ENCODE measurements around the gene CCDC169.

Gene CCDC169

GRCh38 chr13:36210738-36211137 lies 86.9 kb downstream of the CCDC169 start:
- H3F3A ChIP-seq (ENCODE audit: insufficient read depth, low read length), result no peaks in the 10 kb centered on the region
- H3K27ac ChIP-seq (ENCODE audit: low read depth, low read length, poor library complexity, severe bottlenecking), result no peak overlapping the region
- no peak overlapping the region for H3K4me3 ChIP-seq (ENCODE audit: low read depth, low read length, poor library complexity, severe bottlenecking)
- H4K20me1 ChIP-seq (ENCODE audit: insufficient read depth, low read length), result no peaks in the 10 kb centered on the region
- no peaks in the 10 kb centered on the region for H3K9me3 ChIP-seq (ENCODE audit: low read length)
- H3K9ac ChIP-seq (ENCODE audit: low read length), result no peak overlapping the region
- no peaks in the 10 kb centered on the region for H3K79me2 ChIP-seq (ENCODE audit: insufficient read depth, low read length)
- no peaks in the 10 kb centered on the region for H3K27me3 ChIP-seq (ENCODE audit: insufficient read depth, low read length)
- no peak overlapping the region for H3K4me2 ChIP-seq (ENCODE audit: low read length)
- no peaks in the 10 kb centered on the region for H3K9me2 ChIP-seq (ENCODE audit: low read depth, low read length)
- no peak overlapping the region for H2AFZ ChIP-seq (ENCODE audit: low read length)
- TF ChIP-seq CTCF (IDR thresholded peaks at IDR 0.05; ENCODE audit: low read length) (no peak), EZH2 (IDR thresholded peaks at IDR 0.05; ENCODE audit: borderline replicate concordance, low read length) (no peak)
- H3K4me1 ChIP-seq (ENCODE audit: insufficient read depth, low read length, severe bottlenecking), result no peaks in the 10 kb centered on the region
- no peaks in the 10 kb centered on the region for H3K36me3 ChIP-seq (ENCODE audit: insufficient read depth, low read length)

- Histone ChIP-seq H3K4me2 (ENCODE audit: low read length) (no peak overlapping the region), H3K9ac (ENCODE audit: low read length) (no peak overlapping the region), H3K36me3 (ENCODE audit: insufficient read depth, low read length) (no peaks in the 10 kb centered on the region), H3K4me1 (ENCODE audit: insufficient read depth, low read length, severe bottlenecking) (no peaks in the 10 kb centered on the region), H3K79me2 (ENCODE audit: insufficient read depth, low read length) (no peaks in the 10 kb centered on the region), H3K27me3 (ENCODE audit: insufficient read depth, low read length) (no peaks in the 10 kb centered on the region), H3K9me3 (ENCODE audit: low read length) (no peaks in the 10 kb centered on the region), H3K4me3 (ENCODE audit: low read depth, low read length, poor library complexity, severe bottlenecking) (no peak overlapping the region), H3F3A (ENCODE audit: insufficient read depth, low read length) (no peaks in the 10 kb centered on the region), H4K20me1 (ENCODE audit: insufficient read depth, low read length) (no peaks in the 10 kb centered on the region), H3K27ac (ENCODE audit: low read depth, low read length, poor library complexity, severe bottlenecking) (no peak overlapping the region), H2AFZ (ENCODE audit: low read length) (no peak overlapping the region), H3K9me2 (ENCODE audit: low read depth, low read length) (no peaks in the 10 kb centered on the region)
- TF ChIP-seq CTCF (IDR thresholded peaks at IDR 0.05; ENCODE audit: low read length) (no peak), EZH2 (IDR thresholded peaks at IDR 0.05; ENCODE audit: borderline replicate concordance, low read length) (no peak)
Observed at GRCh38 chr13:36207672-36208071, 89.9 kb downstream of the CCDC169 start.

- TF ChIP-seq CTCF (IDR thresholded peaks at IDR 0.05; ENCODE audit: low read length), result no peak
- no peak for TF ChIP-seq EZH2 (IDR thresholded peaks at IDR 0.05; ENCODE audit: borderline replicate concordance, low read length)
- H3F3A ChIP-seq (ENCODE audit: insufficient read depth, low read length), result no peaks in the 10 kb centered on the region
- H3K4me1 ChIP-seq (ENCODE audit: insufficient read depth, low read length, severe bottlenecking), result no peaks in the 10 kb centered on the region
- H2AFZ ChIP-seq (ENCODE audit: low read length), result no peak overlapping the region
- H3K27ac ChIP-seq (ENCODE audit: low read depth, low read length, poor library complexity, severe bottlenecking), result no peak overlapping the region
- H3K9ac ChIP-seq (ENCODE audit: low read length), result no peak overlapping the region
- no peaks in the 10 kb centered on the region for H4K20me1 ChIP-seq (ENCODE audit: insufficient read depth, low read length)
- no peak overlapping the region for H3K4me2 ChIP-seq (ENCODE audit: low read length)
- no peaks in the 10 kb centered on the region for H3K27me3 ChIP-seq (ENCODE audit: insufficient read depth, low read length)
- no peaks in the 10 kb centered on the region for H3K79me2 ChIP-seq (ENCODE audit: insufficient read depth, low read length)
- H3K9me2 ChIP-seq (ENCODE audit: low read depth, low read length), result no peaks in the 10 kb centered on the region
- no peaks in the 10 kb centered on the region for H3K36me3 ChIP-seq (ENCODE audit: insufficient read depth, low read length)
- H3K4me3 ChIP-seq (ENCODE audit: low read depth, low read length, poor library complexity, severe bottlenecking), result no peak overlapping the region
- H3K9me3 ChIP-seq (ENCODE audit: low read length), result no peaks in the 10 kb centered on the region
Observed at GRCh38 chr13:36193151-36193855, 104.3 kb downstream of the CCDC169 start.

Measured in OCI-LY1 (cell line).